Cardiac muscle cell (in vitro differentiated cells and primary cell): ENCODE data around the gene XPNPEP1. TPM values are rescaled to one million over a fixed set of nuclear protein-coding genes. Genes with fewer than 3 reads are reported as not detected.

Experiments
- DNase-seq, 2 donors: peaks; one replicate each; pipeline versions ENCODE4 v3.0.0 to v3.0.0-alpha.2; 2010 to 2017; ENCODE audit warnings: low read depth in 1 of 2, low spot score in 1 of 2
- H3K27ac ChIP-seq: fragments of 200-600 bp; sonication (generic); 2 replicates; pipeline ENCODE4 v1.5.1; 2016
- H3K27me3 ChIP-seq: fragments of 200-600 bp; sonication (generic); 2 replicates; pipeline ENCODE4 v1.6.0; 2016; ENCODE audit warnings: control low read depth
- H3K36me3 ChIP-seq: fragments of 200-600 bp; sonication (generic); 2 replicates; pipeline ENCODE4 v1.5.1; 2016; ENCODE audit warnings: control low read depth
- H3K4me1 ChIP-seq: fragments of 200-600 bp; sonication (generic); 2 replicates; pipeline ENCODE4 v1.8.1; 2017; ENCODE audit warnings: low read depth, mild to moderate bottlenecking, mixed run types
- H3K4me3 ChIP-seq: fragments of 200-600 bp; sonication (generic); 2 replicates; pipeline ENCODE4 v1.5.1; 2016; ENCODE audit warnings: mild to moderate bottlenecking
- H3K9me3 ChIP-seq: fragments of 200-600 bp; sonication (generic); 2 replicates; pipeline ENCODE4 v1.5.1; 2017; ENCODE audit warnings: low read depth, mild to moderate bottlenecking, control low read depth
- polyA plus RNA-seq: library from polyadenylated mRNA; unstranded; fragments of >200 nt; fragmentation: Nextera tagmentation; extraction: Ambion mirVana; gene quantifications from 2 replicates; pipeline ENCODE4 v1.2.1, GENCODE V29; 2016
- total RNA-seq: library from RNA; depleted of rRNA; stranded (reverse); fragments of >200 nt; gene quantifications from 2 replicates; pipeline ENCODE4 v1.2.3, GENCODE V29; 2016
- TF ChIP-seq, protein P1 (sequence below): IDR thresholded peaks from 2 replicates; pipeline ENCODE4 v1.5.1; 2012; ENCODE audit warnings: low read depth, mild to moderate bottlenecking, low read length

The XPNPEP1 gene
- total and polyA plus RNA-seq, 2 experiments from 2014 or later = 68.1 to 114 TPM

DNA sequence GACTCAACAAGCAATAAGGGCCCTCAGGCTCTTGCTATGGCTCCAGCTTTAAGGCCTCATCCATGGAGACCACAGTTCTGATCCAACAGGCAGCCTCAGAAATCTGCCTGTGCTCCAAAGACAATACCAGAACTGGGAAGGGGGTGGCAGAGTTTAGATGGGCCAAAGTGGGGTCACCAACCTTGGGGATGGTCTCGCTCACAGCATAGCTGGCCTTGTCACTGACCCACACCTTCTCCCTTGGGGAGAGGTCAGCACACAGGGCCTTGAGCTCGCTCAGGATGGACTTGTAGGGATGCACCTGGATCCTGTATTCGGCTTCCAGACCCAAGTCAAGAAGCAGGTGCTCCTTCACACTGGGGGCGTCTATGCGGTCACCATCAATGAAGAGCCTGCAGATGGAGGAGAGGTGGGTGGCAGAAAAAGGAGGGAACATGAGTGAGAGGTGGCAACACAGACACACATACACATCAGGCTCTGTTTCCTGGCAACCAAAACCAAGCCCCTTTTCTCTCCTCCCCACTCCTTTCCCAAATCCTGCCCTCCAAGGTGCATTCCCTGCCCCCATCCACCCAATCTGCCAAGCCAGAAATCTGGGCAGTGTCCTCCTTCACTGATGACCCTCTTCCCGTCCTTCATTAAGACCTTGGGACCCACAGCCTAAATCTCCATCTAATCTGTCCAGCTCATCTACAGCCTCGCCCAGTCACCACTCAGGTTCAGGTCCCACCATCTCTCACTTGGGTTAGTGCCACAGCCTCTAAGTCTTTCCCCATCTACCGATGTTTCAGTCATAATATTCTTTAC, 40.9 kb downstream of the XPNPEP1 start:
- Histone ChIP-seq H3K9me3 (no peaks in the 10 kb centered on the region), H3K36me3 (peaks cover 10% of the 10 kb centered on the region), H3K27ac (no peak overlapping the region), H3K4me1 (peaks cover 16% of the 10 kb centered on the region), H3K27me3 (no peaks in the 10 kb centered on the region), H3K4me3 (no peak overlapping the region)
- DNase-seq = no peak
- TF ChIP-seq, protein P1, sequence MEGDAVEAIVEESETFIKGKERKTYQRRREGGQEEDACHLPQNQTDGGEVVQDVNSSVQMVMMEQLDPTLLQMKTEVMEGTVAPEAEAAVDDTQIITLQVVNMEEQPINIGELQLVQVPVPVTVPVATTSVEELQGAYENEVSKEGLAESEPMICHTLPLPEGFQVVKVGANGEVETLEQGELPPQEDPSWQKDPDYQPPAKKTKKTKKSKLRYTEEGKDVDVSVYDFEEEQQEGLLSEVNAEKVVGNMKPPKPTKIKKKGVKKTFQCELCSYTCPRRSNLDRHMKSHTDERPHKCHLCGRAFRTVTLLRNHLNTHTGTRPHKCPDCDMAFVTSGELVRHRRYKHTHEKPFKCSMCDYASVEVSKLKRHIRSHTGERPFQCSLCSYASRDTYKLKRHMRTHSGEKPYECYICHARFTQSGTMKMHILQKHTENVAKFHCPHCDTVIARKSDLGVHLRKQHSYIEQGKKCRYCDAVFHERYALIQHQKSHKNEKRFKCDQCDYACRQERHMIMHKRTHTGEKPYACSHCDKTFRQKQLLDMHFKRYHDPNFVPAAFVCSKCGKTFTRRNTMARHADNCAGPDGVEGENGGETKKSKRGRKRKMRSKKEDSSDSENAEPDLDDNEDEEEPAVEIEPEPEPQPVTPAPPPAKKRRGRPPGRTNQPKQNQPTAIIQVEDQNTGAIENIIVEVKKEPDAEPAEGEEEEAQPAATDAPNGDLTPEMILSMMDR = no peak

DNA sequence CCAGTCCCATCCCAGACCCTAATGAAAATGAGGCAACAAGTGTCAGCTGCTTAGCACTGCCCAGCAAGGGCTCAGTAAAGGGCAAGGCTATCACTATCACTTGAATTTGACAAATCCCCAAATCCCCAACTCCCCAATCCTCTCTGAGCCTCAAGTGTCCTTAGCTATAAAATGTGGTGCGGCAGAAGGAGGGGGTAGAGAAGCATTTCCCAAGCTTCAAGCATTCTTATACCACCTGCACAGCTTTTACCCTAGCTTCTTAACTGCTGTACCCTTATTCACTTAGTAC, 41.6 kb downstream of the XPNPEP1 start:
- DNase-seq = no peak
- H3K9me3 ChIP-seq = no peaks in the 10 kb centered on the region
- peak overlapping the region; percentile 58 for H3K27ac ChIP-seq
- no peaks in the 10 kb centered on the region for H3K27me3 ChIP-seq
- TF ChIP-seq, protein P1 = no peak
- peaks cover 11% of the 10 kb centered on the region for H3K36me3 ChIP-seq
- H3K4me1 ChIP-seq = peaks cover 16% of the 10 kb centered on the region
- H3K4me3 ChIP-seq = no peak overlapping the region

DNA sequence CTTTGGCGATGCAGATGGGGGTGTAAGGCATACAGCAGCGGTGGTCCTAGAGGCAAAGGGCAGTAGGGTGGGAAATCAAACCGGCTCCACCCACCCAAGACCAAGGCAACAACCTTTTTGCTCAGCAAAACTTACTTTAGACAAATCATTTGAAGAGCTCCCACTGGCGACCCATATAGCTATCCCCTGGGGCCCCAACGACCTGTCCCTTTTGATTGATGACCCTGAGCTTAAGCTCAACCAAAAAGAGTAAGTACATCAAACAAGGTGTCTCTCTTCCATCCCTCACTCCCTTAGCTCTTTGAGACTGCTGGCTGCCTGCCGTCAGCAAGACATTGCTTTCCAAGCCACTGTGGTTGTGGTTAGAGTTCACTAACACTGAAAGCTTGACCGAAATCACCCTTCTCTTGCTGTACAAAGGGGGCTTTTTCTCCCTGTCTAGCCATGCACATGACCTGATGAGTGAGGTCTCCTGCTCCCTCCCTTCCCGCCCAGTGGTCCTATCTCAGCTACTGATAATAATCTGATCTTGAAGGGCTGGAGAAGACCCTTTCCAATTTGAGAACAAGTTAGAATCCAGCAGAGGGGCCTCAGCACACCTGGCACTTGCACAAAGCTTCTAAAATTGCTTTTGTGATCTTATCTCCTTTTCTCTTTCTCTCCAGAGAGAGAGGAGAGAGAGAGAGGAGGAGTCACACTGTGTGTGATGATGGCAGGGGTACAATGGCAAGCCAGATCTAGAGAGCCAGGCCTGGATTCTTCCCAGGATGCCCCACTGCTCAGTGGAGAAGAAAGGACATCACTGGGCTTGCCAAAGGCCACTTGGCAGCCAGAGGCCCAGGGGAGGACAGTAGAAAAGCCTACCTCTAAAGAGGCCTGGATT, 42.2 kb downstream of the XPNPEP1 start:
- no peak for DNase-seq
- no peak overlapping the region for H3K4me3 ChIP-seq
- peak overlapping the region; percentile 58 for H3K27ac ChIP-seq
- no peaks in the 10 kb centered on the region for H3K9me3 ChIP-seq
- TF ChIP-seq, protein P1 = no peak
- H3K27me3 ChIP-seq = no peaks in the 10 kb centered on the region
- peaks cover 16% of the 10 kb centered on the region for H3K4me1 ChIP-seq
- peaks cover 16% of the 10 kb centered on the region for H3K36me3 ChIP-seq

DNA sequence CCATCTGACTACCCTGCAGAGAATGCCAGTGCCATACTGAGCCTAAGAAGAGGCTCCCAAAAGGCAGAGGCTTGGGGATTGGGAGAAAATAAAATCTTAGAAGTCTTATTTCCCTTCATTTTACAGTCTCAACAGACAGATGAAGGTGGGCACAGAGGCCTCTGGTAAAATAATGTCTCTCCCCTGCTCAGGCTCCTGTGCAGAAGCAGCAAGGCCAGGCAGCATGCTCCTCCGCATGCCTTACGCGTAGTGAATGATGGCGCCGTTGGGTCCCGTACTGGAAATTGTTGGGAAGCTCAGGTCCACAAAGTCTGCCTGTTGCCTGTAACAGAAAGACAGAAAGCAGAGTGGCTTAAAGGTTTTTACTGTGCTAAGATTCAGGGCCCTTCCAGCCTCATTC, 45.8 kb downstream of the XPNPEP1 start:
- Histone ChIP-seq H3K36me3 (peaks cover 32% of the 10 kb centered on the region), H3K27ac (no peak overlapping the region)
- TF ChIP-seq, protein P1 = no peak

DNA sequence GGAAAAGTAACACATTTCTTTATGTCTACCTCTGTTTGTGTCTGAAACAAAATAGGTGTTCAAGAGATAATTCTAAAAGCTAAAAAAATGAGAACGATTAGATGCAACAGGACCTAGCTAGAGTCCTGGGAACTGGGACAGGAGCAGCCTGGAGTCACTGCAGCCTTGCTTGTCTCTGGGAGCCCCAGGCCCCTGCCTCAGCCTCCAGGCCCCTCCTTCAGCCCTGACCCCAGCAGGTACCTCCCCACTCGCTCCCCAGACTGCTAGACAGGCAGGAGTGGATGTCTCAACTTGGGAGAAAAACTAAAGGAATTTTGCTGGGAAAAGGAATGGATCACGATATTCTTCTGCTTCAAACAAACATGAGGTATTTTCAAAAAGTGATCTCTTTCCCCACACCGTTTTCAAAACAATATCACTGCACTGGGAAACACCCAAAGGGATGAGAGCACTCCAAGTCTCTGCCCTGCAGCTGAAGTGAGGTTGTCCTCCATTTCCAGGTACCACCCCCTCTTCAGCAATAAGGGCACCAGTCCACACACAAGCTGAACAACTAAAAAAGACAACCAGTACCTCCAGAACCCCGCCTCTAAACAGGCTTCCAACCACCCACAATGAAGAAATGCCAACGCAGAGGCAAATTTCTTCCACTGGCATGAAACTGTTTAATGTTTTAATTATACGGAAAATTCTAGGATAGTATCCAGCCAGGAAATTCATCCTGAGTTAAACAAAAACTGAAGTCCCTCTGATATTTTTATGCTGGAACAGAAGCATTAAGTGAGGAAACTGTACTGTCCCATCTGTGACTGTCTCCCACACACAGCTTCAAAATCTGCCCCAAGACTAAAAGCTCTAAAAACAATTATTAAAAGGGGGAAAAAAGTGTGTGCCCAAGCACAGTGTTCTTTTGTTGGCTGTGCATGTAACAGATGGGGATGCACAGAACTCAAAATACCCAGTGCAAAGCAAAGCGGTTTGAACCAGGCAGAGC, 47.2 kb downstream of the XPNPEP1 start:
- Histone ChIP-seq H3K9me3 (no peaks in the 10 kb centered on the region), H3K27ac (no peak overlapping the region), H3K4me1 (peaks cover 2% of the 10 kb centered on the region), H3K4me3 (no peak overlapping the region), H3K36me3 (peaks cover 27% of the 10 kb centered on the region), H3K27me3 (no peaks in the 10 kb centered on the region)
- TF ChIP-seq, protein P1 = no peak
- DNase-seq = no peak

More for the DNA sequence above, 45.8 kb downstream of the XPNPEP1 start:
- peaks cover 10% of the 10 kb centered on the region for H3K4me1 ChIP-seq
- H3K4me3 ChIP-seq = no peak overlapping the region
- no peak for DNase-seq
- no peaks in the 10 kb centered on the region for H3K9me3 ChIP-seq
- no peaks in the 10 kb centered on the region for H3K27me3 ChIP-seq
